HepG2 (cell line): ENCODE results near the gene HLA-DQA1. TPM values are rescaled to one million over a fixed set of nuclear protein-coding genes. Genes with fewer than 3 reads are reported as not detected.

ENCODE experiments used
- ATAC-seq: fragments of 200-7000 bp; cut with Tn5 transposase; 3 replicates; pipeline ENCODE4 v1.9.1; 2020; ENCODE audit warnings: mild to moderate bottlenecking, moderate library complexity
- BruUV-seq: library from RNA; stranded (reverse); fragments of 400-500 nt; replicated peaks from 2 replicates; lab custom pipeline; 2021; lab: Mats Ljungman, UMichigan
- CTCF ChIA-PET: fragments of 300-600 bp; formaldehyde crosslinking; extraction: SDS; loops from one replicate; lab custom pipeline; 2021; ENCODE audit warnings: low total read pairs, inconsistent platforms, low intra/inter-chr PET ratio; lab: Yijun Ruan, JAX
- POLR2A ChIA-PET: fragments of 350-600 bp; sonication (Branson Sonifier 250); formaldehyde crosslinking; loops from one replicate; lab custom pipeline; 2020; ENCODE audit warnings: antibody characterized with exemption, inconsistent platforms; lab: Yijun Ruan, JAX
- DNase-seq: peaks from one replicate; pipeline ENCODE4 v3.0.0-alpha.2; 2015; ENCODE audit warnings: low spot score
- FAIRE-seq: peaks from 3 replicates; lab custom pipeline; 2011; peaks lifted over from hg19 to GRCh38; lab: Jason Lieb, UNC
- H2AFZ ChIP-seq: one replicate; pipeline ENCODE4 v1.6.1; 2011; ENCODE audit warnings: low read length, inconsistent platforms
- H3K27ac ChIP-seq: fragments of 300-600 bp; 3 replicates; pipeline ENCODE4 v1.8.0; 2011; ENCODE audit warnings: mixed run types, mild to moderate bottlenecking, mixed read lengths, low read length, inconsistent platforms; ENCODE audit not compliant: insufficient read depth; ENCODE audit errors: extremely low read length
- H3K27me3 ChIP-seq, 2 experiments: fragments of 200-600 bp in 1 of 2; 2 replicates in 1 of 2; 3 replicates in 1 of 2; pipeline versions ENCODE4 v1.6.0 to v1.8.0; 2011; ENCODE audit warnings: low read length in 2 of 2, mild to moderate bottlenecking in 2 of 2, moderate library complexity in 2 of 2, inconsistent platforms in 1 of 2; ENCODE audit not compliant: insufficient read depth in 2 of 2, control insufficient read depth in 1 of 2
- H3K36me3 ChIP-seq, 2 experiments: fragments of 200-600 bp in 1 of 2; replicated peaks in 1 of 2; 2 replicates in 1 of 2; 3 replicates in 1 of 2; pipeline versions ENCODE4 v1.5.1 to v1.8.0; 2011; ENCODE audit warnings: low read length in 2 of 2, inconsistent platforms in 1 of 2; ENCODE audit not compliant: insufficient read depth in 2 of 2, control insufficient read depth in 1 of 2
- H3K4me1 ChIP-seq: 2 replicates; pipeline ENCODE4 v1.5.1; 2012; ENCODE audit warnings: low read length, inconsistent platforms; ENCODE audit not compliant: insufficient read depth
- H3K4me2 ChIP-seq: 2 replicates; pipeline ENCODE4 v1.6.0; 2011; ENCODE audit warnings: low read depth, low read length, inconsistent platforms
- H3K4me3 ChIP-seq, 3 experiments: fragments of 200-600 bp in 1 of 3; sonication (generic), shearing (Covaris generic) in 1 of 3; replicated peaks in 1 of 3; 2 replicates each; pipeline ENCODE4 v1.5.1; 2011 to 2016; ENCODE audit warnings: low read length in 3 of 3, inconsistent platforms in 2 of 3, low read depth in 2 of 3, mild to moderate bottlenecking in 2 of 3, control low read depth in 1 of 3, mixed read lengths in 1 of 3; ENCODE audit not compliant: insufficient read depth in 1 of 3
- H3K79me2 ChIP-seq: one replicate; pipeline ENCODE4 v1.6.1; 2011; ENCODE audit warnings: low read length, inconsistent platforms; ENCODE audit not compliant: insufficient read depth
- H3K9ac ChIP-seq: 2 replicates; pipeline ENCODE4 v1.6.0; 2011; ENCODE audit warnings: mild to moderate bottlenecking, low read depth, low read length, inconsistent platforms; ENCODE audit not compliant: insufficient read depth
- H3K9me3 ChIP-seq: 2 replicates; pipeline ENCODE4 v1.5.1; 2012; ENCODE audit warnings: mild to moderate bottlenecking, low read length
- H4K20me1 ChIP-seq: 2 replicates; pipeline ENCODE4 v1.6.0; 2011; ENCODE audit warnings: inconsistent platforms, mild to moderate bottlenecking, low read length, moderate library complexity; ENCODE audit not compliant: insufficient read depth
- BRD4 ChIP-seq: sonication (generic); formaldehyde crosslinking; IDR thresholded peaks from 2 replicates; pipeline ENCODE4 v1.4.0; 2020; ENCODE audit warnings: missing genetic modification reagents
- DMAP1 ChIP-seq: IDR thresholded peaks from 2 replicates; pipeline ENCODE4 v1.6.1; 2016
- EP300 ChIP-seq, 3 experiments: sonication (generic) in 1 of 3; formaldehyde crosslinking in 1 of 3; IDR thresholded peaks; 2 replicates each; pipeline versions ENCODE4 v1.5.1 to v1.6.1; 2011 to 2020; ENCODE audit warnings: low read depth in 2 of 3, low read length in 2 of 3, borderline replicate concordance in 1 of 3, improper control_type of control experiment in 1 of 3, mild to moderate bottlenecking in 1 of 3, missing genetic modification reagents in 1 of 3, moderate library complexity in 1 of 3
- FOXO1 ChIP-seq: sonication (generic); formaldehyde crosslinking; IDR thresholded peaks from 2 replicates; pipeline ENCODE4 v1.4.0; 2020; ENCODE audit warnings: missing genetic modification reagents
- HNRNPL ChIP-seq: fragments of 200-400 bp; formaldehyde crosslinking; IDR thresholded peaks from 2 replicates; pipeline ENCODE4 v1.6.1; 2017; ENCODE audit warnings: mild to moderate bottlenecking, low read depth, low read length
- HOXA9 ChIP-seq: sonication (generic); formaldehyde crosslinking; IDR thresholded peaks from 2 replicates; pipeline ENCODE4 v1.8.1; 2022; ENCODE audit warnings: missing genetic modification reagents, mild to moderate bottlenecking, moderate library complexity, borderline replicate concordance
- KLF13 ChIP-seq: sonication (generic); formaldehyde crosslinking; IDR thresholded peaks from 2 replicates; pipeline ENCODE4 v1.4.0; 2020; ENCODE audit warnings: mild to moderate bottlenecking, missing genetic modification reagents
- MYNN ChIP-seq: sonication (generic); formaldehyde crosslinking; IDR thresholded peaks from 2 replicates; pipeline ENCODE4 v1.4.0; 2020; ENCODE audit warnings: mild to moderate bottlenecking, low read depth, missing genetic modification reagents
- RBAK ChIP-seq: sonication (generic); formaldehyde crosslinking; IDR thresholded peaks from 2 replicates; pipeline ENCODE4 v1.5.1; 2020; ENCODE audit warnings: mild to moderate bottlenecking, missing genetic modification reagents
- SAP130 ChIP-seq: IDR thresholded peaks from 2 replicates; pipeline ENCODE4 v1.6.1; 2016; ENCODE audit warnings: low read depth
- TGIF2 ChIP-seq: IDR thresholded peaks from 2 replicates; pipeline ENCODE4 v1.6.1; 2016; ENCODE audit warnings: control low read depth, missing compliant biosample characterization
- ZNF232 ChIP-seq: sonication (generic); formaldehyde crosslinking; IDR thresholded peaks from 2 replicates; pipeline ENCODE4 v1.4.0; 2020; ENCODE audit warnings: missing genetic modification reagents, borderline replicate concordance
- ZNF253 ChIP-seq: sonication (generic); formaldehyde crosslinking; IDR thresholded peaks from 2 replicates; pipeline ENCODE4 v1.8.0; 2022; ENCODE audit warnings: mild to moderate bottlenecking, missing genetic modification reagents, borderline replicate concordance
- ZNF556 ChIP-seq: sonication (generic); formaldehyde crosslinking; IDR thresholded peaks from 2 replicates; pipeline ENCODE4 v1.4.0; 2020; ENCODE audit warnings: mild to moderate bottlenecking, missing genetic modification reagents, borderline replicate concordance
- ZNF570 ChIP-seq: sonication (generic); formaldehyde crosslinking; IDR thresholded peaks from 2 replicates; pipeline ENCODE4 v1.4.0; 2020; ENCODE audit warnings: mild to moderate bottlenecking, missing genetic modification reagents, borderline replicate concordance
- ZNF644 ChIP-seq: IDR thresholded peaks from 2 replicates; pipeline ENCODE4 v1.6.1; 2016; ENCODE audit warnings: low read depth
- ZNF713 ChIP-seq: sonication (generic); formaldehyde crosslinking; IDR thresholded peaks from 2 replicates; pipeline ENCODE4 v1.4.0; 2020; ENCODE audit warnings: mild to moderate bottlenecking, missing genetic modification reagents
- ZNF839 ChIP-seq: sonication (generic); formaldehyde crosslinking; IDR thresholded peaks from 2 replicates; pipeline ENCODE4 v1.4.0; 2020; ENCODE audit warnings: missing genetic modification reagents, mild to moderate bottlenecking, borderline replicate concordance
- WGBS: methylation state at CpG from one replicate; pipeline ENCODE4 v1.1.6; 2017; ENCODE audit warnings: low lambda C conversion rate; 5-methylcytosine and 5-hydroxymethylcytosine counted together
- in situ Hi-C: cut with HindIII; loops from 2 replicates; pipeline ENCODE4 v1.10.0; 2017; ENCODE audit warnings: low pct_unique_long_range_greater_than_20kb; ENCODE audit not compliant: extremely low pct_ligation_motif_present
- intact Hi-C: fragments of 100-400 bp; cut with micrococcal nuclease; formaldehyde crosslinking; loops from one replicate; pipeline ENCODE4 v1.10.0; 2022; ENCODE audit not compliant: unreplicated experiment
- polyA plus RNA-seq, 8 experiments: library from polyadenylated mRNA; depleted of rRNA in 3 of 8; stranded (reverse) in 7 of 8; unstranded in 1 of 8; fragments of >200 nt; fragmentation: Illumina TruSeq in 4 of 8; extraction: Trizol in 4 of 8; gene quantifications; 2 replicates each; pipeline versions ENCODE4 v1.2.1 to v1.2.3, GENCODE V29; 2011 to 2016; ENCODE audit warnings: low read depth in 4 of 8, missing spikeins in 1 of 8, mixed read lengths in 1 of 8; ENCODE audit not compliant: insufficient read depth in 1 of 8
- total RNA-seq, 5 experiments: library from RNA; depleted of rRNA; stranded (reverse); fragments of >200 nt; fragmentation: Illumina TruSeq; extraction: Trizol; gene quantifications; 2 replicates each; pipeline ENCODE4 v1.2.3, GENCODE V29; 2016; ENCODE audit warnings: low read depth in 1 of 5
- TF ChIP-seq, protein P1 (sequence below): IDR thresholded peaks from 2 replicates; pipeline ENCODE4 v1.6.1; 2016; ENCODE audit warnings: mild to moderate bottlenecking
- TF ChIP-seq, protein P2 (sequence below): sonication (generic); formaldehyde crosslinking; IDR thresholded peaks from 2 replicates; pipeline ENCODE4 v1.8.1; 2023; ENCODE audit warnings: mild to moderate bottlenecking, missing genetic modification reagents

The HLA-DQA1 gene
- total and polyA plus RNA-seq, 2 of the 13 experiments (the other 11 are each of a cell fraction or from before 2014, with no cell fraction given) = not detected

GRCh38 chr6:32625137-32625536 is 12.1 kb upstream of the HLA-DQA1 start:
- no peaks in the 10 kb centered on the region for H3K36me3 ChIP-seq
- 3% methylated on average over 5 of the region's 5 CpGs for WGBS
- no peak overlapping the region for H3K4me3 ChIP-seq
- no peak overlapping the region for H3K4me2 ChIP-seq
- no peaks in the 10 kb centered on the region; a peak in 1 of 5 replicates for H3K27me3 ChIP-seq
- H2AFZ ChIP-seq = no peak overlapping the region
- H3K4me1 ChIP-seq = no peaks in the 10 kb centered on the region
- no peak for TF ChIP-seq ZNF570 (CRISPR knock-in tag)
- no peak for TF ChIP-seq HNRNPL
- TF ChIP-seq ZNF839 (CRISPR knock-in tag) = no peak
- no peak for TF ChIP-seq ZNF556 (CRISPR knock-in tag)
- no peak for TF ChIP-seq FOXO1 (CRISPR knock-in tag)
- TF ChIP-seq EP300 (IDR thresholded peaks at IDR 0.05; ENCODE audit: low read depth in 2 of 2, low read length in 2 of 2) = no peak
- no peak for TF ChIP-seq EP300 (CRISPR knock-in tag; IDR thresholded peaks at IDR 0.05; ENCODE audit: borderline replicate concordance)
- TF ChIP-seq BRD4 = no peak
- no peak for TF ChIP-seq TGIF2 (CRISPR knock-in tag)
- no peak for TF ChIP-seq HOXA9
- TF ChIP-seq DMAP1 = no peak
- no peak overlapping the region for H3K27ac ChIP-seq
- H4K20me1 ChIP-seq = no peaks in the 10 kb centered on the region
- no peaks in the 10 kb centered on the region for H3K79me2 ChIP-seq
- ChIA-PET POLR2A (no interaction called here), CTCF (no interaction called here)
- DNase-seq (no peak), ATAC-seq (no peak), FAIRE-seq (no peak)
- BruUV-seq = no TSS peak
- in situ Hi-C loops = no loop called here
- intact Hi-C loops = no loop called here
- no peaks in the 10 kb centered on the region for H3K9me3 ChIP-seq
- H3K9ac ChIP-seq = no peak overlapping the region

GRCh38 chr6:32627249-32627648 is 10.0 kb upstream of the HLA-DQA1 start:
- WGBS = 3% methylated on average over 2 of the region's 3 CpGs
- no peaks in the 10 kb centered on the region for H3K79me2 ChIP-seq
- no peak for FAIRE-seq
- H3K36me3 ChIP-seq = no peaks in the 10 kb centered on the region
- ChIA-PET POLR2A (no interaction called here), CTCF (no interaction called here)
- no peaks in the 10 kb centered on the region for H4K20me1 ChIP-seq
- in situ Hi-C loops = no loop called here
- no peak for DNase-seq
- no peak overlapping the region for H3K4me2 ChIP-seq
- no TSS peak for BruUV-seq
- no peak for ATAC-seq
- intact Hi-C loops = no loop called here
- H3K4me1 ChIP-seq = no peaks in the 10 kb centered on the region
- H3K27ac ChIP-seq = no peak overlapping the region
- H3K9ac ChIP-seq = no peak overlapping the region
- no peak overlapping the region for H2AFZ ChIP-seq
- no peak overlapping the region for H3K4me3 ChIP-seq
- H3K27me3 ChIP-seq = no peaks in the 10 kb centered on the region; a peak in 1 of 5 replicates
- H3K9me3 ChIP-seq = no peaks in the 10 kb centered on the region
- no peak for TF ChIP-seq ZNF232 (CRISPR knock-in tag)
- no peak for TF ChIP-seq RBAK (CRISPR knock-in tag)
- no peak for TF ChIP-seq ZNF253
- TF ChIP-seq, protein P1, sequence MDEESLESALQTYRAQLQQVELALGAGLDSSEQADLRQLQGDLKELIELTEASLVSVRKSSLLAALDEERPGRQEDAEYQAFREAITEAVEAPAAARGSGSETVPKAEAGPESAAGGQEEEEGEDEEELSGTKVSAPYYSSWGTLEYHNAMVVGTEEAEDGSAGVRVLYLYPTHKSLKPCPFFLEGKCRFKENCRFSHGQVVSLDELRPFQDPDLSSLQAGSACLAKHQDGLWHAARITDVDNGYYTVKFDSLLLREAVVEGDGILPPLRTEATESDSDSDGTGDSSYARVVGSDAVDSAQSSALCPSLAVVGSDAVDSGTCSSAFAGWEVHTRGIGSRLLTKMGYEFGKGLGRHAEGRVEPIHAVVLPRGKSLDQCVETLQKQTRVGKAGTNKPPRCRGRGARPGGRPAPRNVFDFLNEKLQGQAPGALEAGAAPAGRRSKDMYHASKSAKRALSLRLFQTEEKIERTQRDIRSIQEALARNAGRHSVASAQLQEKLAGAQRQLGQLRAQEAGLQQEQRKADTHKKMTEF (CRISPR knock-in tag) = no peak
- TF ChIP-seq, protein P2, sequence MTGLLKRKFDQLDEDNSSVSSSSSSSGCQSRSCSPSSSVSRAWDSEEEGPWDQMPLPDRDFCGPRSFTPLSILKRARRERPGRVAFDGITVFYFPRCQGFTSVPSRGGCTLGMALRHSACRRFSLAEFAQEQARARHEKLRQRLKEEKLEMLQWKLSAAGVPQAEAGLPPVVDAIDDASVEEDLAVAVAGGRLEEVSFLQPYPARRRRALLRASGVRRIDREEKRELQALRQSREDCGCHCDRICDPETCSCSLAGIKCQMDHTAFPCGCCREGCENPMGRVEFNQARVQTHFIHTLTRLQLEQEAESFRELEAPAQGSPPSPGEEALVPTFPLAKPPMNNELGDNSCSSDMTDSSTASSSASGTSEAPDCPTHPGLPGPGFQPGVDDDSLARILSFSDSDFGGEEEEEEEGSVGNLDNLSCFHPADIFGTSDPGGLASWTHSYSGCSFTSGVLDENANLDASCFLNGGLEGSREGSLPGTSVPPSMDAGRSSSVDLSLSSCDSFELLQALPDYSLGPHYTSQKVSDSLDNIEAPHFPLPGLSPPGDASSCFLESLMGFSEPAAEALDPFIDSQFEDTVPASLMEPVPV (CRISPR knock-in tag) = no peak
- TF ChIP-seq KLF13 (CRISPR knock-in tag) = no peak
- no peak for TF ChIP-seq ZNF644 (CRISPR knock-in tag)
- no peak for TF ChIP-seq ZNF713
- no peak for TF ChIP-seq MYNN (CRISPR knock-in tag)
- TF ChIP-seq SAP130 (CRISPR knock-in tag) = no peak
